Fibroblast of skin of left biceps (primary cell): ENCODE results near the gene CRMP1.
"Not testable (repeated sequence)": the region's sequence is repeated elsewhere in the genome, so short reads cannot be mapped to it uniquely, and the experiment has no call there.

Source experiments
- DNase-seq, 2 experiments: peaks; one replicate each; pipeline ENCODE4 v3.0.0-alpha.2; 2013; ENCODE audit warnings: low read depth in 2 of 2

Gene CRMP1

GRCh38 chr4:5822619-5823018 lies 70.3 kb downstream of the CRMP1 start:
- no peak for DNase-seq

GRCh38 chr4:5821665-5822358 lies 71.1 kb downstream of the CRMP1 start:
- DNase-seq: no peak

GRCh38 chr4:5816851-5817375 lies 76.0 kb downstream of the CRMP1 start:
- no peak for DNase-seq

- DNase-seq: no peak
Observed at GRCh38 chr4:5816101-5816500, 76.8 kb downstream of the CRMP1 start.

GRCh38 chr4:5815641-5816040 lies 77.2 kb downstream of the CRMP1 start:
- DNase-seq: no peak

GRCh38 chr4:5814421-5814820 lies 78.5 kb downstream of the CRMP1 start:
- DNase-seq: no peak

GRCh38 chr4:5813882-5814255 lies 79.0 kb downstream of the CRMP1 start:
- no peak for DNase-seq

GRCh38 chr4:5812506-5813229 lies 80.2 kb downstream of the CRMP1 start:
- peak; percentile 26 to 28 for DNase-seq

- not testable (repeated sequence) for DNase-seq
Observed at GRCh38 chr4:5812057-5812456, 80.8 kb downstream of the CRMP1 start.

- no peak for DNase-seq
Observed at GRCh38 chr4:5810770-5811430, 82.0 kb downstream of the CRMP1 start.

GRCh38 chr4:5810151-5810550 lies 82.7 kb downstream of the CRMP1 start:
- no peak for DNase-seq

GRCh38 chr4:5809216-5809776 lies 83.6 kb downstream of the CRMP1 start:
- no peak for DNase-seq

- DNase-seq: no peak
Observed at GRCh38 chr4:5808081-5808741, 84.7 kb downstream of the CRMP1 start.

GRCh38 chr4:5805270-5805669 lies 87.6 kb downstream of the CRMP1 start:
- DNase-seq: no peak

- DNase-seq: no peak
Observed at GRCh38 chr4:5804656-5805055, 88.2 kb downstream of the CRMP1 start.

- DNase-seq: no peak
Observed at GRCh38 chr4:5802565-5802964, 90.3 kb downstream of the CRMP1 start.

- no peak for DNase-seq
Observed at GRCh38 chr4:5801696-5802095, 91.2 kb downstream of the CRMP1 start.

- DNase-seq: no peak
Observed at GRCh38 chr4:5800496-5800895, 92.4 kb downstream of the CRMP1 start.

GRCh38 chr4:5799406-5799805 lies 93.5 kb downstream of the CRMP1 start:
- no peak for DNase-seq

GRCh38 chr4:5798946-5799345 lies 93.9 kb downstream of the CRMP1 start:
- no peak for DNase-seq

- DNase-seq: no peak
Observed at GRCh38 chr4:5798462-5798861, 94.4 kb downstream of the CRMP1 start.

GRCh38 chr4:5797866-5798265 lies 95.0 kb downstream of the CRMP1 start:
- no peak for DNase-seq
